Measurements from ENCODE around the gene OSBPL1A.

OSBPL1A gene

DNA sequence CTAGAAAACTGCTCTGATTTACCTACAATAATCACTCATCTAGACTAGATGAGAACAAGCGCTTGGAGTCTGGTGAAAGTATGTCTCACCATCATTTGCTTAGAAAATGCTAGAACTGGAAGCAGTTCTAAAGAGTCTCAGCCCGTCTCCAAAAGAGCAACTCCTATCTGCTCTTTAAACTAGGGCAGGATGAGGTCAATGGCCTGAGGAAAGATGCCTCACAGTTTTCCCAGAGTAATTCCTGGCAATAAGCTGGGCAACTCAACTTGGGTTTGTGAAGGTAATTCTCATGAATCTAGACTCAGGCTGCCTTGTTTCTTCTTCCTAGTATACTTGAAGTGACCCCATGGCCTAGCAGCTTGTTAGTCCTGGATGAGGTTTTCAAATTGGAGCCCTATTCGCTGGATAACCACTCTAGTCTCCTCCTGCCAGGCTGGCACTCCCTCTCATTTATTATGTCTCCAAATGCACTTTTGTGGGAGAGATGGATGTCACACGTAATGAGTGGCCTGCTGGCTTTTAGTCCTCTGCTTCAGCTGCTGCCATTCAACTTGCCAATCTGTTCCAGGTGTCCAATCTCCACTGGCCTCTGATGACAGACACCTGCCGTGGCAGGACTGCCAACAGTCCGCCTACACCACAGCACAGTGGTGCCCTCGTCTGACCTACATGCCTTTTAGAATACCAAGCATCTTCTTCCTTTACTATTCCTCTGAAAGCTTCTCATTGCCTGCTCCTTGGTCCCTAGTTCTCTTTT, 177.9 kb downstream of the OSBPL1A start:
- no peak for DNase-seq (ENCODE audit: low read depth)

- DNase-seq (ENCODE audit: low read depth) = no peak
Measured at GRCh38 chr18:24214913-24215312, 182.7 kb downstream of the OSBPL1A start.

DNA sequence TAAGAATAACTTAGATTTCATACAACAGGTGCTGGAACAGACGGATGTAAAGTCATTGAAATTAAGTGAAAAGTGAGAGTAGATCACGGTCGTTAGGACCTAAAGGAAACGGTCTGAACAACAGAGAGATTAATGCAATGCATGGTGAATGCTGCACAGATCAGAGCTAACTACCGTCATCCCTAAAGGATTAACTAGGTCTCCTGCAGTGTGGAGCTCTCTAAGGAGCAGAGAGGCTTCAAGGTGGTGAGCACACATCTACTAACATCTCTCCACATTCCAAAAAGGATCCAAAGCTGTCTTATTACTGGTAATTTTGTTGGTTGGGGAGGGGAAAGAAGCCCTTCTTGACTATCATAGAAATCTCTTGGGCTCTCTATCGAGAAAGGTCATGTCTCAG, 183.5 kb downstream of the OSBPL1A start:
- DNase-seq (ENCODE audit: low read depth) = no peak

- DNase-seq (ENCODE audit: low read depth) = peak; percentile 89
Measured at GRCh38 chr18:24212939-24213338, 184.7 kb downstream of the OSBPL1A start.

DNA sequence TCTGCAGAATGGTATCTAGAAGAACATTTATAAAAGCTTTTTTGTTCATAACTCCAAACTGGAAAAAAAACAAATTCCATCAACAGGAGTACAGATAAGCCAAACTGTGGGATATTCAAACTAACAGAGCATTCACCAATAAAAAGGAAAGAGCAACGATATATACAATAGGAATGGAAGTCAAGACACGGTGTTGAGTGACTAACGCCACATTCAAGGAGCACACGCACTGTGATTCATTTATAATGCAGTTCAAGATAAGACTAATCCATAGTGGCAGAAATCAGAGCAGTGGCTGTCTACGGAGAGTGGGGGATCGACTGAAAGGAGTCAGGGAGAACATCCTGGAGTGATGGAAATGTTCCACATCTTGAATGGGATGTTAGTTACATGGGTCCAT, 188.1 kb downstream of the OSBPL1A start:
- DNase-seq (ENCODE audit: low read depth) = no peak

- DNase-seq (ENCODE audit: low read depth) = no peak
Measured at GRCh38 chr18:24208270-24209035, 189.2 kb downstream of the OSBPL1A start.

GRCh38 chr18:24204904-24205303, 192.7 kb downstream of the OSBPL1A start:
- no peak for DNase-seq (ENCODE audit: low read depth)

- no peak for DNase-seq (ENCODE audit: low read depth)
Measured at GRCh38 chr18:24201699-24202687, 195.6 kb downstream of the OSBPL1A start.

- no peak for DNase-seq (ENCODE audit: low read depth)
Measured at GRCh38 chr18:24200494-24201290, 196.9 kb downstream of the OSBPL1A start.

- no peak for DNase-seq (ENCODE audit: low read depth)
Measured at GRCh38 chr18:24199372-24199962, 198.2 kb downstream of the OSBPL1A start.

GRCh38 chr18:24198461-24198860, 199.2 kb downstream of the OSBPL1A start:
- DNase-seq (ENCODE audit: low read depth) = no peak

DNA sequence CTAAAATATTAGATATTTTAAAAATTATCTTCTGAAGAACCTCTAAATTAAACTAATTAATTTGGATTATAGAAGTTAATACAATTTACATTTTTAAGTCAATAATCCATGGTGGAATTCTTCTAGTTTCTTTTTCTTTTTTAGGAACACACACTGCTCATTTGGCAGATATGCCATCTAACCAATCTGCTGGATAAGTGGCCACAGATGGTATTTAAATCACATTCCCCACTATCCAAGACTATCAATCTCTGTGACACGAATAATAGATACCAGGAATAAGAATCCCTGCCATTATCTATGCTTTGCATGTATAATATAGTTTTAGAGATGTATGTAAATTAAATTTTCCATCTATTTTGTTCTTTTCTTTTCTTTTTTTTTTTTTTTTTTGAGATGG, 200.2 kb downstream of the OSBPL1A start:
- DNase-seq (ENCODE audit: low read depth) = no peak

GRCh38 chr18:24196764-24197163, 200.9 kb downstream of the OSBPL1A start:
- DNase-seq (ENCODE audit: low read depth) = no peak

GRCh38 chr18:24195296-24196053, 202.1 kb downstream of the OSBPL1A start:
- no peak for DNase-seq (ENCODE audit: low read depth)

DNA sequence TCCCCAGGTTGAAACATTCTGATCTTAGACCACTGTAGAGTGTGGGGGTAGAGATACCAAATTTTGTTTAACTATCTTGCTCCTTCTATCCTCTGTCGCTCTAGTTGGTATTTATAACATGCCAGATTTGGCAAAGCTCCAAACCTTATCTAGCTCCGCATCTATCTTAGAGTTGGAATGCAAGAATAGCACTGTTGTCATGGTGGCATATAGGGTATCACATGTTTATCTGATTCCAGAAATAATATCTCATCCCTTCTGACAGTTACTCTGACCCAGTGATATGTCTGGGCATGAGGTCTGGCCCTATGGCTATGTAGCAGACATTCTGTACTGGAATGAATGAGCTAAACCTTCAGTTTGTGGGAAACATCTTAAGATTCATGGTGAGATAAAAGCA, 207.0 kb downstream of the OSBPL1A start:
- no peak for DNase-seq (ENCODE audit: low read depth)

- DNase-seq (ENCODE audit: low read depth) = no peak
Measured at GRCh38 chr18:24189664-24190346, 207.8 kb downstream of the OSBPL1A start.

- no peak for DNase-seq (ENCODE audit: low read depth)
Measured at GRCh38 chr18:24189007-24189528, 208.6 kb downstream of the OSBPL1A start.

DNA sequence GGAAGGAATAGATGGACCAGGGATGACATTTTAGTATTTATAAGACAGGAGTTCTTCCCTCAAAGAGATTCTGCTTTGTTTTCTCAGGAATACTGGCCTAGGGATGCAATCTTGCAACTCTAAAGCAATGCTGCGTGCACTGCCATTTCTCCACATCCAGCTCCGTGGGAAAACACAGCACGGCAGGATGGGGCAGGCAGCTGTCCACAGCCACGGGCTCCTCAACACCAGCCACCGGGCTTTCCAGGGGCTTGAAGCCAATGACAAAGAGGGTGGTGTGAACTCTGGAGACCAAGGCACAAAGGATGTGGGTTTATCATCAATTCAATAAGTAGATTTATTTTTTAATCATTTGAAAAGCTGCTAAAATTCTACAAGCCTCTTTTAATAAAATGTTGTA, 209.5 kb downstream of the OSBPL1A start:
- no peak for DNase-seq (ENCODE audit: low read depth)

DNA sequence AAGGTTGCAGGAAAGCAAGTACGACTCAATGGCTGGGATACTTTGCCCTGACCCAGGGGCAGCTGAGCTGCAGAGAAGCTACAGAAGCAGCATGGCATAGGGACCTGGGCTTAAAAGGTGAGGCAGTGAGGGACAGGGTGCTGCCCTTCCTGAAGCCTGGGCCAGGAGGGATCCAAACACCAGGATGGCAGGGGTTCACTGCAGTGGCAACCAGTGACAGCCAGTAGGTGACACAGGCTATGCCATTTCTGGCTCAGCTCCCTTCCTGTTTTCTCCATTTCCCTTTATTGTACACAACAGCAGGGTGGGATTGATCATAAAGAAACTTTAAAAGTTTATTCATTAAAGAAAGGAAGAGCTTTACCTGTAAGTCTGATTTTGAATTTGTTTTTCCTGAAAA, 209.9 kb downstream of the OSBPL1A start:
- no peak for DNase-seq (ENCODE audit: low read depth)

Measured in HS-5 (cell line).